PC-3 (cell line): ENCODE data around the gene TTLL12. TPM values are rescaled to one million over a fixed set of nuclear protein-coding genes. Genes with fewer than 3 reads are reported as not detected.

Experiments used
- ATAC-seq: fragments of 200-7000 bp; cut with Tn5 transposase; 2 replicates; pipeline ENCODE4 v1.9.1; 2020; ENCODE audit warnings: mild to moderate bottlenecking, moderate library complexity
- BruUV-seq: library from RNA; stranded (reverse); fragments of 400-500 nt; replicated peaks from 2 replicates; lab custom pipeline; 2021; lab: Mats Ljungman, UMichigan
- CTCF ChIA-PET: fragments of 300-600 bp; sonication (Branson Sonifier 250); formaldehyde crosslinking; loops from one replicate; lab custom pipeline; 2022; ENCODE audit warnings: antibody characterized with exemption; lab: Charles Lee
- POLR2A ChIA-PET: fragments of 300-600 bp; sonication (Branson Sonifier 250); formaldehyde crosslinking; loops from one replicate; lab custom pipeline; 2022; ENCODE audit warnings: antibody characterized with exemption; ENCODE audit not compliant: unreplicated experiment; lab: Charles Lee
- DNase-seq: peaks from one replicate; pipeline ENCODE4 v3.0.0-alpha.2; 2015
- H2AFZ ChIP-seq: fragments of 300-600 bp; sonication (generic); 2 replicates; pipeline ENCODE4 v1.6.0; 2016; ENCODE audit warnings: antibody characterized with exemption, low read length
- H3F3A ChIP-seq: fragments of 300-600 bp; sonication (generic); one replicate; pipeline ENCODE4 v1.6.0; 2017; ENCODE audit warnings: antibody characterized with exemption, low read length, control low read depth, mild to moderate bottlenecking; ENCODE audit not compliant: unreplicated experiment
- H3K27ac ChIP-seq: fragments of 300-600 bp; sonication (generic); 2 replicates; pipeline ENCODE4 v1.5.1; 2016; ENCODE audit warnings: mild to moderate bottlenecking, low read length
- H3K27me3 ChIP-seq: fragments of 300-600 bp; sonication (generic); 2 replicates; pipeline ENCODE4 v1.6.1; 2016; ENCODE audit warnings: low read length, mixed read lengths
- H3K36me3 ChIP-seq: fragments of 300-600 bp; sonication (generic); 2 replicates; pipeline ENCODE4 v1.6.1; 2016; ENCODE audit warnings: low read depth, mixed run types, low read length, mixed read lengths
- H3K4me1 ChIP-seq: fragments of 300-600 bp; sonication (generic); 2 replicates; pipeline ENCODE4 v1.5.1; 2016; ENCODE audit warnings: low read length; ENCODE audit not compliant: insufficient read depth
- H3K4me2 ChIP-seq: fragments of 300-600 bp; sonication (generic); 2 replicates; pipeline ENCODE4 v1.6.0; 2016; ENCODE audit warnings: low read length
- H3K4me3 ChIP-seq: fragments of 300-600 bp; sonication (generic); 2 replicates; pipeline ENCODE4 v1.5.1; 2016; ENCODE audit warnings: mild to moderate bottlenecking, low read length, mixed read lengths
- H3K79me2 ChIP-seq: fragments of 300-600 bp; sonication (generic); 2 replicates; pipeline ENCODE4 v1.6.1; 2017; ENCODE audit warnings: low read length, mixed read lengths
- H3K9ac ChIP-seq: fragments of 300-600 bp; sonication (generic); 2 replicates; pipeline ENCODE4 v1.6.0; 2016; ENCODE audit warnings: mild to moderate bottlenecking, low read length
- H3K9me2 ChIP-seq: fragments of 300-600 bp; sonication (generic); replicated peaks from 2 replicates; pipeline ENCODE4 v1.6.1; 2016; ENCODE audit warnings: mixed run types, low read length, mixed read lengths
- H3K9me3 ChIP-seq: fragments of 300-600 bp; sonication (generic); 2 replicates; pipeline ENCODE4 v1.6.1; 2016; ENCODE audit warnings: low read length, mixed read lengths
- H4K20me1 ChIP-seq: fragments of 300-600 bp; sonication (generic); 2 replicates; pipeline ENCODE4 v1.6.1; 2016; ENCODE audit warnings: low read length, mixed read lengths
- CTCF ChIP-seq: fragments of 300-600 bp; sonication (generic); conservative IDR thresholded peaks from 2 replicates; pipeline ENCODE4 v1.5.1; 2017; ENCODE audit warnings: antibody characterized with exemption, low read depth, mild to moderate bottlenecking, low read length
- EZH2 ChIP-seq: fragments of 300-600 bp; sonication (generic); IDR thresholded peaks from one replicate; pipeline ENCODE4 v1.6.1; 2017; ENCODE audit warnings: antibody characterized with exemption, mild to moderate bottlenecking, low read length; ENCODE audit not compliant: unreplicated experiment
- EZH2phosphoT487 ChIP-seq: fragments of 300-600 bp; sonication (generic); IDR thresholded peaks from 2 replicates; pipeline ENCODE4 v1.6.1; 2018; ENCODE audit warnings: mild to moderate bottlenecking, antibody characterized with exemption, low read length, borderline replicate concordance
- intact Hi-C: fragments of 100-400 bp; cut with micrococcal nuclease; formaldehyde crosslinking; loops from 2 replicates; pipeline ENCODE4 v1.9.0; 2023
- total RNA-seq: library from RNA; depleted of rRNA; stranded (reverse); fragments of >200 nt; gene quantifications from 2 replicates; pipeline ENCODE4 v1.2.3, GENCODE V29; 2014

The TTLL12 gene
- total RNA-seq, 1 experiment from 2014 or later, result 48.9 TPM

DNA sequence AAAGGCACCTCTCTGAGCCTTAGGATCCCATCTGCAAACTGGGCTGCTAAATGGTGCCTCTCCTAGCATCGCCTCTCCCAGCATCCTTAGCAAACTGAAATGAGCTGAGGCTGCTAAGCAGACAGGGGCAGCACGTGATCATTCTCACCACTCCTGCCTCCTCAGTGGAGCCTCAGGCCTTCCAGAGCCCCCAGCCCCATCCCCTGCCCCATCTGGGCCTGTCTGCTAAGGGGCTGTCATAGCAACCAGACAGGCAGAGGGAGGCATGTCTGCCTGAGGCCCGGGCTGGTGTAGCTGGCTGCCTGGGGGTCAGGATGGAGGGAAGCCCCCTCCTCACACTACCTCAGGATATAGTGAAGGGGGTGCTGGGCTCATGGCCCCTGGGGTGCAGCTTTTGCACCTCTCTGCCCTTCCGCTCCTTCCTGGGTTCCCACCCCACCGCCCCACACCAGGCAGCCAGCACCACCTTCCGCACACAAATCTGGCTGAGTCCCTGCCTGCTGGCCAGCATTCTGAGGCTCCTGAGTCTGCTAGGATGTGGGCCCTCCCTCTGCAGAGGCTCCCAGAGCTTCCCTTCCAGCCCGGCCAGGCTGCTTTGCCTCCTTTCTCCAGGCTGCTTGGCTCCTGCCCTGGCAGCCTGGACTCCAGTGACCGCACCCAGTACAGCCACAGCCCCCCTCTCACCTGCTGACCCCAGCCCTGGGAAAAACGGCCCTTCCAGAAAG, 47.5 kb upstream of the TTLL12 start:
- Histone ChIP-seq H3K9me3 (no peaks in the 10 kb centered on the region), H3K4me3 (no peak overlapping the region), H3K9ac (no peak overlapping the region), H3K27ac (no peak overlapping the region), H3K36me3 (no peaks in the 10 kb centered on the region), H3K27me3 (no peaks in the 10 kb centered on the region), H2AFZ (no peak overlapping the region), H3F3A (no peaks in the 10 kb centered on the region), H3K79me2 (no peaks in the 10 kb centered on the region), H3K4me2 (no peak overlapping the region), H4K20me1 (no peaks in the 10 kb centered on the region), H3K9me2 (no peaks in the 10 kb centered on the region), H3K4me1 (no peaks in the 10 kb centered on the region)
- POLR2A ChIA-PET, result no interaction called here
- intact Hi-C loops, result no loop called here
- ATAC-seq, result no peak
- CTCF ChIA-PET, result no interaction called here
- TF ChIP-seq EZH2 (no peak), EZH2phosphoT487 (no peak), CTCF (no peak)
- DNase-seq, result no peak
- BruUV-seq, result no TSS peak

- TF ChIP-seq EZH2 (no peak), EZH2phosphoT487 (no peak), CTCF (no peak)
- CTCF ChIA-PET, result no interaction called here
- DNase-seq (no peak), ATAC-seq (no peak)
- Histone ChIP-seq H3K27ac (no peak overlapping the region), H3K36me3 (no peaks in the 10 kb centered on the region), H3K4me3 (no peak overlapping the region), H3K9me2 (no peaks in the 10 kb centered on the region), H3K4me1 (no peaks in the 10 kb centered on the region), H3K27me3 (no peaks in the 10 kb centered on the region), H3K79me2 (no peaks in the 10 kb centered on the region), H4K20me1 (no peaks in the 10 kb centered on the region), H3K9me3 (no peaks in the 10 kb centered on the region), H3K4me2 (no peak overlapping the region), H3F3A (no peaks in the 10 kb centered on the region), H3K9ac (no peak overlapping the region), H2AFZ (no peak overlapping the region)
- POLR2A ChIA-PET, result no interaction called here
- BruUV-seq, result no TSS peak
- intact Hi-C loops, result no loop called here
Observed at GRCh38 chr22:43233529-43233928, 46.6 kb upstream of the TTLL12 start.

DNA sequence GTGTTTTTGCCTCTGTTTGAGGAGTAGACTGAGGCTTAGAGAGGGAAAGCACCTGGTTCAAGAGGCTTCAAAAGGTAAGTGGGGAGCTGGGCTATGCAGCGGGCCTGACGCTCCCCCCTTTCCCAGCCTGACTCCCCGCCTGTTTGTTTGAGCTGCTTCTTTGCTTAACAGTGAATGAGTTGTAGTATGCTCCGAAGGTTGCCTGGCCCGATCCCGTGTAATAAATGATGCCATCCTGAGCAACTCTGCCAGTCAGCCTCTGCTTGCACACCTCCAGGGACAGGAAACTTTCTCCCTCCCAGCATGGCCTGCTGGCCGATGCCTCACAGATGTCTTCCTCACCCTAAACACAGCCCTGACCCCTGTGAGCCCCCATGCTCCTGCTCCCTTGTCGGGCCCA, 45.5 kb upstream of the TTLL12 start:
- intact Hi-C loops, result no loop called here
- H3F3A ChIP-seq, result no peaks in the 10 kb centered on the region
- H3K9me2 ChIP-seq, result no peaks in the 10 kb centered on the region
- H3K79me2 ChIP-seq, result no peaks in the 10 kb centered on the region
- ATAC-seq (no peak), DNase-seq (no peak)
- H3K27ac ChIP-seq, result no peak overlapping the region
- no peak for TF ChIP-seq CTCF
- no peak for TF ChIP-seq EZH2
- no peak for TF ChIP-seq EZH2phosphoT487
- no TSS peak for BruUV-seq
- no peaks in the 10 kb centered on the region for H4K20me1 ChIP-seq
- H3K4me1 ChIP-seq, result no peaks in the 10 kb centered on the region
- H3K36me3 ChIP-seq, result no peaks in the 10 kb centered on the region
- ChIA-PET POLR2A (no interaction called here), CTCF (no interaction called here)
- H3K9ac ChIP-seq, result no peak overlapping the region
- H3K4me2 ChIP-seq, result no peak overlapping the region
- H3K27me3 ChIP-seq, result no peaks in the 10 kb centered on the region
- H3K4me3 ChIP-seq, result no peak overlapping the region
- H2AFZ ChIP-seq, result no peak overlapping the region
- H3K9me3 ChIP-seq, result no peaks in the 10 kb centered on the region
